ENCODE measurements around the gene PFN2. TPM values are rescaled to one million over a fixed set of nuclear protein-coding genes. Genes with fewer than 3 reads are reported as not detected.
A peak's percentile ranks its signal among the peaks of the same experiment; 100 is the strongest.

The PFN2 gene
- total RNA-seq, 1 donor: 196 TPM

DNA sequence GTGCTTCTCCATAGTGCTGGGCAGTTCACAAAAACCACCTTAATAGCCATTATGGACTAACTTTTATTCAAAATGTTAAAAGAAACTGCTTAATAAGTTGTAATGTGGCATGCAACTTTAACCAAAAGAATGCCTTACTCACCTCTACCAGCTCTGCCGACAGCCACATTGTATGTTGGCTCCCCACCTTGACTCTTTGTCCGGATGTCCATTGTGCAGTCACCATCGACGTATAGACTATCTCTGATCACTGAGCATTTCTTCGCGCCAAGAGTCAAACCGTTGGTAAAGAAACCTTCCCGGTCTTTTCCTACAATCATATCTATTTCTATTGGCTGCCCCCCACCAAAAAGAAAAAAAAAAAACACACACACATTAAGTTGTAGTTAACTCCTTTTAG, 2.5 kb downstream of the PFN2 start:
- DNase-seq (ENCODE audit: low read depth): no peak
- peak overlapping the region; percentile 88 for H3K4me3 ChIP-seq (ENCODE audit: low read depth, low read length)
- TF ChIP-seq, protein P1, sequence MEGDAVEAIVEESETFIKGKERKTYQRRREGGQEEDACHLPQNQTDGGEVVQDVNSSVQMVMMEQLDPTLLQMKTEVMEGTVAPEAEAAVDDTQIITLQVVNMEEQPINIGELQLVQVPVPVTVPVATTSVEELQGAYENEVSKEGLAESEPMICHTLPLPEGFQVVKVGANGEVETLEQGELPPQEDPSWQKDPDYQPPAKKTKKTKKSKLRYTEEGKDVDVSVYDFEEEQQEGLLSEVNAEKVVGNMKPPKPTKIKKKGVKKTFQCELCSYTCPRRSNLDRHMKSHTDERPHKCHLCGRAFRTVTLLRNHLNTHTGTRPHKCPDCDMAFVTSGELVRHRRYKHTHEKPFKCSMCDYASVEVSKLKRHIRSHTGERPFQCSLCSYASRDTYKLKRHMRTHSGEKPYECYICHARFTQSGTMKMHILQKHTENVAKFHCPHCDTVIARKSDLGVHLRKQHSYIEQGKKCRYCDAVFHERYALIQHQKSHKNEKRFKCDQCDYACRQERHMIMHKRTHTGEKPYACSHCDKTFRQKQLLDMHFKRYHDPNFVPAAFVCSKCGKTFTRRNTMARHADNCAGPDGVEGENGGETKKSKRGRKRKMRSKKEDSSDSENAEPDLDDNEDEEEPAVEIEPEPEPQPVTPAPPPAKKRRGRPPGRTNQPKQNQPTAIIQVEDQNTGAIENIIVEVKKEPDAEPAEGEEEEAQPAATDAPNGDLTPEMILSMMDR (IDR thresholded peaks at IDR 0.05; ENCODE audit: insufficient read depth, low read depth, low read length): no peak

DNA sequence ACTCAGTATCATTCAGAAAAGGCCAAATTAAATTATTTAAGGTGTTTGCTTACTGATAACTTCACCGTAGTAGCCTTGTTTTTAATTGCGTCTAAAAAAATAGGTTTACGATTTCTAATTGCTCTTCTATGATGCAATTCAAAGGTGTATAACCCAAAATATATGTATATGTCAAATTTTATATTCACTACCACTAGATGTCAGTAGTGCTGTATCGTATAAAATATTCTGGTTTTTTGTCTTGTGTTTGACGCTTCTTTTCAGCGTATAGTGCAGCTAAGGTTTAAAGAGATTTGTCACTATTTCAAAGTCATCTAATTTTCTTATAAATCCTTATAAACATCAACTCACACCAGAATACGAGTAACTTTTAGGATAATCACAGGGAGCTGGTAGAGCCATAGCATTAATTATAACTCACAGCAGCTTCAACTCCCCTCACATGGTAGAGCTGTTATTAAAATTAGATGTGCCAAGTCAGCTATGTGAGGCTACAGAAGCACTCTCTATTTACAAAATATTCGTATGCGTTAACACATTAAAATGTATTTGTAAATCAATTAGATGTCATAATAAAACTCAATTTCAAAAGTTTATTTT, 3.5 kb downstream of the PFN2 start:
- H3K4me3 ChIP-seq (ENCODE audit: low read depth, low read length): no peak overlapping the region
- peak; percentile 67 for DNase-seq (ENCODE audit: low read depth)
- TF ChIP-seq, protein P1 (IDR thresholded peaks at IDR 0.05; ENCODE audit: insufficient read depth, low read depth, low read length): peak; percentile 39

DNA sequence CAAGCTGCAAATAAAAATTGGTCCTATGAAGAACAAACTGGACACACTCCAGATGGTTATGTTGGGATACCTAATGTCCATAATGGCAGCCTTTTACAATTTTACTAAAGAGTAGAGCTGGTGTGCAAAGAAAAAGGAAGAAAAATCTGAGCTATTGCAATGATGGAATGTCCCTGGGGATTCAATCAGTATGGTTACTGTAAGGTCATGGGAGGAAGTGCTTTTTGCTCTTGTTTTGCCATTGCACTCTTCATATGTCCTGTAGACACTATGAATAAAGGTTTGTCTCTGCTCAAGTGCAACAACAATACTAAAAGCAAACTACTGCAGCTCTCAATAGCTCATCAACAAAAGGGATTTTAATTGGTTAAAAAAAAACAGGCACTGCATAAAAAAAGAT, 5.4 kb downstream of the PFN2 start:
- H3K4me3 ChIP-seq (ENCODE audit: low read depth, low read length): no peak overlapping the region
- TF ChIP-seq, protein P1 (IDR thresholded peaks at IDR 0.05; ENCODE audit: insufficient read depth, low read depth, low read length): no peak
- no peak for DNase-seq (ENCODE audit: low read depth)

DNA sequence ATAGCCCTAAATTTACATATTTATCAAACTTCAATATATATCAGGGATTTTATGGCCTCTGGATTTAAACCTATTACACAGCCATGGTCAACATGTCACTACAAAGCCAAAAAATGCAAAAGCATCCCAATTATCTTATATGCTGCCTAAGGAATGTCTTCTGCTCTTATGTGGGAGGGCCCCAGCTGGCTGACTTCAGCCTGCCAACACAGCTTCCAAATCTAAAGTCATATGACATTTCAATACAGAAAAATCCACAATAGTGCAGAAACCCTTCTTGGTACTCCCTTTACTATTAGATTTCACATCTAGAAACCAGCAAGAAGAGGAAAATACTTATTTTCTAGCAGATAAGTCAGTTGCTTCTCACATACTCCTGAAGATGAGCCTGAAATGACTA, 6.4 kb downstream of the PFN2 start:
- H3K4me3 ChIP-seq (ENCODE audit: low read depth, low read length): no peak overlapping the region
- TF ChIP-seq, protein P1 (IDR thresholded peaks at IDR 0.05; ENCODE audit: insufficient read depth, low read depth, low read length): no peak
- peak; percentile 23 for DNase-seq (ENCODE audit: low read depth)

DNA sequence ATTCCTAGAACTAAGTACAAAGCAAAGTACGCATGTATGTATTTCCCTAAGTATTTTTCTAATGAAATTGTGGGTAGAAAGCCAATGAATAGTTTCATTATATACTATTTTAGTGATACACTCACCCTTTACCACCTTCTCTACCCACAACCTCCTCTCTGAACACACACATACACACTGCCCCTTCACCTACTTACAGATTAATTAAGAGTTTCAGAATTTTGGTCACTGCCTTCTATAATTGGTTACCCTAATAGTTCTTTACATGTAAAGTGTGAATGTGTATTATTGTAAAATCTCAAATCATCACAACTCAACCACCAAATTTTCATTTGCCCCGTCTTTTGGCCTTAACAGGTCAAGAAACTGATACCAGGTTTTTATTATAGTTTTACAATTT, 7.2 kb downstream of the PFN2 start:
- no peak for DNase-seq (ENCODE audit: low read depth)
- TF ChIP-seq, protein P1 (IDR thresholded peaks at IDR 0.05; ENCODE audit: insufficient read depth, low read depth, low read length): no peak
- no peak overlapping the region for H3K4me3 ChIP-seq (ENCODE audit: low read depth, low read length)

DNA sequence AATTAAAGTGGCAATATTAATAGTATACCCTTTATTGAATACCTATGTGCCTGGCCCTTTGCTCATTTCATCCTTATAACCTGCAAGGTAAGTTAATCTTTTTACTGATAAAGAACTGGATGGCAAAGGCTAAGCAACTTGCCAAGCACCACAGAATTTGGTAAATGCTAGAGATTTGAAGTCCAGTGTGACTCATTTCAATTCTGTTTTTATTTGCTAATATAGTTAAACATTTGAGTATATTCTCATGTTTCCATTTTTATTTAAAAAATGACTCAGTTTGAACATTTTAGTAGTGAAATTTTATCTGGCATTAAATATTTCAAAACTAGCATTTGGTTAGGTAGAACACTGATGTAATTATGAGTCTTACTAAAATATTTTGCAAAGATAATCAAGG, 11.3 kb downstream of the PFN2 start:
- no peak overlapping the region for H3K4me3 ChIP-seq (ENCODE audit: low read depth, low read length)
- DNase-seq (ENCODE audit: low read depth): no peak
- TF ChIP-seq, protein P1 (IDR thresholded peaks at IDR 0.05; ENCODE audit: insufficient read depth, low read depth, low read length): no peak

All from fibroblast of villous mesenchyme (primary cell).